ENCODE data around the gene CHGA.

The CHGA gene

GRCh38 chr14:92922883-92923743, at the start of gene CHGA:
CHGA (plus strand) TSS chr14:92923150; CDS start chr14:92923360, 210 bp downstream.
- DNase-seq = peak; percentile 36

- DNase-seq = no peak
Measured at GRCh38 chr14:92874962-92875661, 47.8 kb upstream of the CHGA start.

- DNase-seq = no peak
Measured at GRCh38 chr14:92877757-92878431, 45.1 kb upstream of the CHGA start.

GRCh38 chr14:92880351-92880750, 42.6 kb upstream of the CHGA start:
- DNase-seq = no peak

- no peak for DNase-seq
Measured at GRCh38 chr14:92880851-92881250, 42.1 kb upstream of the CHGA start.

- DNase-seq = no peak
Measured at GRCh38 chr14:92883066-92883465, 39.9 kb upstream of the CHGA start.

GRCh38 chr14:92884410-92884809, 38.5 kb upstream of the CHGA start:
- DNase-seq = no peak

GRCh38 chr14:92885279-92886061, 37.5 kb upstream of the CHGA start:
- DNase-seq = no peak

GRCh38 chr14:92886337-92886736, 36.6 kb upstream of the CHGA start:
- no peak for DNase-seq

GRCh38 chr14:92887157-92887556, 35.8 kb upstream of the CHGA start:
- no peak for DNase-seq

GRCh38 chr14:92888896-92889295, 34.1 kb upstream of the CHGA start:
- no peak for DNase-seq

GRCh38 chr14:92890830-92891588, 31.9 kb upstream of the CHGA start:
- DNase-seq = no peak

GRCh38 chr14:92892589-92892988, 30.4 kb upstream of the CHGA start:
- no peak for DNase-seq

GRCh38 chr14:92895352-92895878, 27.5 kb upstream of the CHGA start:
- no peak for DNase-seq

GRCh38 chr14:92897922-92898565, 24.9 kb upstream of the CHGA start:
- peak; percentile 54 for DNase-seq

- no peak for DNase-seq
Measured at GRCh38 chr14:92898566-92899131, 24.3 kb upstream of the CHGA start.

GRCh38 chr14:92900660-92901059, 22.3 kb upstream of the CHGA start:
- no peak for DNase-seq

GRCh38 chr14:92902191-92902590, 20.8 kb upstream of the CHGA start:
- DNase-seq = no peak

- DNase-seq = no peak
Measured at GRCh38 chr14:92902726-92903125, 20.2 kb upstream of the CHGA start.

- DNase-seq = peak; percentile 45
Measured at GRCh38 chr14:92903359-92903758, 19.6 kb upstream of the CHGA start.

GRCh38 chr14:92905667-92906066, 17.3 kb upstream of the CHGA start:
- no peak for DNase-seq
